Measurements from ENCODE around the gene PEX3. TPM values are rescaled to one million over a fixed set of nuclear protein-coding genes. Genes with fewer than 3 reads are reported as not detected.
A peak's percentile ranks its signal among the peaks of the same experiment; 100 is the strongest.
"Not testable (repeated sequence)": the region's sequence is repeated elsewhere in the genome, so short reads cannot be mapped to it uniquely, and the experiment has no call there.

Gene PEX3
- 21.4 TPM for total RNA-seq

GRCh38 chr6:143450453-143451371 lies at the start of gene PEX3, which contains the start of gene ADAT2:
Gene PEX3, plus strand, starts transcription at chr6:143450805. Its CDS starts 238 bp downstream, at chr6:143451043.
Gene ADAT2, minus strand, starts transcription at chr6:143450695. Its CDS starts 37 bp downstream, at chr6:143450658.
- DNase-seq, result peak; percentile 91

- DNase-seq, result no peak
These were observed 49.5 kb upstream of the PEX3 start for GRCh38 chr6:143401068-143401446.

- DNase-seq, result no peak
These were observed 48.8 kb upstream of the PEX3 start for GRCh38 chr6:143401636-143402370.

GRCh38 chr6:143402721-143403336 lies 47.8 kb upstream of the PEX3 start:
- no peak for DNase-seq

- no peak for DNase-seq
These were observed 45.0 kb upstream of the PEX3 start for GRCh38 chr6:143405373-143406154.

- DNase-seq, result no peak
These were observed 43.9 kb upstream of the PEX3 start for GRCh38 chr6:143406673-143407072.

- DNase-seq, result no peak
These were observed 42.3 kb upstream of the PEX3 start for GRCh38 chr6:143408151-143408786.

- DNase-seq, result no peak
These were observed 41.8 kb upstream of the PEX3 start for GRCh38 chr6:143408787-143409162.

GRCh38 chr6:143410859-143411270 lies 39.7 kb upstream of the PEX3 start:
- no peak for DNase-seq

- no peak for DNase-seq
These were observed 35.8 kb upstream of the PEX3 start for GRCh38 chr6:143414769-143415168.

- no peak for DNase-seq
These were observed 31.1 kb upstream of the PEX3 start for GRCh38 chr6:143419526-143419925.

GRCh38 chr6:143426026-143426425 lies 24.6 kb upstream of the PEX3 start:
- DNase-seq, result no peak

- peak; percentile 93 for DNase-seq
These were observed 23.3 kb upstream of the PEX3 start for GRCh38 chr6:143427109-143427817.

- no peak for DNase-seq
These were observed 20.6 kb upstream of the PEX3 start for GRCh38 chr6:143429970-143430369.

- no peak for DNase-seq
These were observed 19.4 kb upstream of the PEX3 start for GRCh38 chr6:143431226-143431625.

GRCh38 chr6:143432588-143432987 lies 18.0 kb upstream of the PEX3 start:
- no peak for DNase-seq

- DNase-seq, result no peak
These were observed 9.6 kb upstream of the PEX3 start for GRCh38 chr6:143441010-143441409.

GRCh38 chr6:143441680-143442545 lies 8.7 kb upstream of the PEX3 start:
- DNase-seq, result no peak

- DNase-seq, result no peak
These were observed 7.5 kb upstream of the PEX3 start for GRCh38 chr6:143443096-143443495.

- DNase-seq, result not testable (repeated sequence)
These were observed 2.7 kb upstream of the PEX3 start for GRCh38 chr6:143447865-143448264.
